Loucy (cell line): Measurements from ENCODE around the gene DMP1.
"Not testable (repeated sequence)": the region's sequence is repeated elsewhere in the genome, so short reads cannot be mapped to it uniquely, and the experiment has no call there.

Experiments used
- H2AFZ ChIP-seq: fragments of 200-600 bp; sonication (generic); 2 replicates; pipeline ENCODE4 v1.6.0; 2016; ENCODE audit warnings: antibody characterized with exemption, mild to moderate bottlenecking, low read length, moderate library complexity
- H3F3A ChIP-seq: fragments of 200-600 bp; 2 replicates; pipeline ENCODE4 v1.6.0; 2016; ENCODE audit warnings: antibody characterized with exemption, low read depth, mild to moderate bottlenecking
- H3K27me3 ChIP-seq: fragments of 200-600 bp; sonication (generic); 2 replicates; pipeline ENCODE4 v1.6.1; 2014; ENCODE audit warnings: low read length, mild to moderate bottlenecking; ENCODE audit not compliant: insufficient read depth, poor library complexity, severe bottlenecking
- H3K36me3 ChIP-seq: fragments of 200-600 bp; sonication (generic); 2 replicates; pipeline ENCODE4 v1.6.1; 2016; ENCODE audit warnings: low read length; ENCODE audit not compliant: insufficient read depth
- H3K4me1 ChIP-seq: fragments of 200-600 bp; sonication (generic); 2 replicates; pipeline ENCODE4 v1.5.1; 2014; ENCODE audit warnings: low read length, mild to moderate bottlenecking; ENCODE audit not compliant: insufficient read depth, poor library complexity, severe bottlenecking
- H3K4me2 ChIP-seq: fragments of 200-600 bp; sonication (generic); 2 replicates; pipeline ENCODE4 v1.6.0; 2014; ENCODE audit warnings: antibody characterized with exemption, low read length, low read depth, mild to moderate bottlenecking; ENCODE audit not compliant: poor library complexity, severe bottlenecking
- H3K4me3 ChIP-seq: fragments of 200-600 bp; sonication (generic); 2 replicates; pipeline ENCODE4 v1.5.1; 2014; ENCODE audit warnings: low read length, mild to moderate bottlenecking, mixed read lengths; ENCODE audit not compliant: poor library complexity, severe bottlenecking
- H3K79me2 ChIP-seq: fragments of 200-600 bp; sonication (generic); 2 replicates; pipeline ENCODE4 v1.6.1; 2014; ENCODE audit warnings: low read length; ENCODE audit not compliant: insufficient read depth
- H3K9ac ChIP-seq: fragments of 200-600 bp; sonication (generic); 2 replicates; pipeline ENCODE4 v1.6.0; 2014; ENCODE audit warnings: mild to moderate bottlenecking, low read depth, low read length, moderate library complexity; ENCODE audit not compliant: poor library complexity, severe bottlenecking
- H3K9me2 ChIP-seq: fragments of 200-600 bp; sonication (generic); replicated peaks from 2 replicates; pipeline ENCODE4 v1.6.1; 2016; ENCODE audit warnings: low read depth, low read length, mixed read lengths
- H3K9me3 ChIP-seq: fragments of 200-600 bp; sonication (generic); 2 replicates; pipeline ENCODE4 v1.6.1; 2014; ENCODE audit warnings: mild to moderate bottlenecking, antibody characterized with exemption, low read length, low read depth; ENCODE audit not compliant: insufficient read depth
- H4K20me1 ChIP-seq: fragments of 200-600 bp; sonication (generic); 2 replicates; pipeline ENCODE4 v1.6.0; 2014; ENCODE audit warnings: antibody characterized with exemption, low read length, mild to moderate bottlenecking; ENCODE audit not compliant: insufficient read depth, poor library complexity, severe bottlenecking
- CTCF ChIP-seq: fragments of 200-600 bp; sonication (generic); conservative IDR thresholded peaks from 2 replicates; pipeline ENCODE4 v1.5.1; 2014; ENCODE audit warnings: mild to moderate bottlenecking, antibody characterized with exemption, low read length
- EZH2phosphoT487 ChIP-seq: fragments of 200-600 bp; IDR thresholded peaks from 2 replicates; pipeline ENCODE4 v1.6.1; 2018; ENCODE audit warnings: antibody characterized with exemption, mild to moderate bottlenecking, moderate library complexity, borderline replicate concordance

The DMP1 gene

DNA sequence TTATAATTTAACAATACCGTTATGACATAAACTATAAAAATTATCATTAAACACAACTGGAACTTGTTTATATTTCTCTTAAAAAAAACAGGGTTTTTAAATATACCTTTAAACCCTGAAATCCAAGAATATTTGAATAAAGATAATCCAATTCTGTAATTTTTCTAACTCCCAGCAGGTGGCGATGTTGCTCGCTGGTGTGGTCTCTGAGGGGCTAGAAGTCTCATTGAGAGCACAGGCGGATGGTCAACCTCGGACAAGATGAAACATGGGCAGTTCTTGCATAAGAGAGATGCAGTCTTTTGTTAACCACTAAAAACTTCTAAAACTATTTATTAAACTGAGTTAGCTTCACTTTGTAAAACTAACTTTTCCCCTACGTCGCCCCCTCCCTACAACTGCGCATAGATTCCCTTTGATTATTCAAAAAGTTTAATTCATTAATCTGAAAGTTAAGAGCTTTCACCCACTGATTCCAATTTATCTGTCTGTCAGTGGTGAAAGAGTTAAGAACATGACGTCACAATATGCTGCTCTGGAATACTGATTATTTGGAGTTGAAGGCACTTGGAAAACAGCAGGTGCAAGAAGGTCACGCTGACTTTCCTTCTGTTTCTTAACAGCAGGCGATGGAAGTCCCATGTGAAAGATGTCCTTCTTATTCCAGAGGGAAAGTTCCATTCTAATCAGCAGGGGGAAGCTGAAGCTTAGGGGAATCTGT, 29.5 kb downstream of the DMP1 start:
- Histone ChIP-seq H4K20me1 (no peaks in the 10 kb centered on the region), H3K4me2 (no peak overlapping the region), H3K9ac (no peak overlapping the region), H3K4me1 (no peaks in the 10 kb centered on the region), H2AFZ (no peak overlapping the region), H3K36me3 (no peaks in the 10 kb centered on the region), H3K4me3 (no peak overlapping the region), H3K9me3 (no peaks in the 10 kb centered on the region), H3F3A (no peaks in the 10 kb centered on the region), H3K9me2 (no peaks in the 10 kb centered on the region), H3K79me2 (no peaks in the 10 kb centered on the region), H3K27me3 (no peaks in the 10 kb centered on the region)
- peak; percentile 88 for TF ChIP-seq CTCF
- no peak for TF ChIP-seq EZH2phosphoT487

DNA sequence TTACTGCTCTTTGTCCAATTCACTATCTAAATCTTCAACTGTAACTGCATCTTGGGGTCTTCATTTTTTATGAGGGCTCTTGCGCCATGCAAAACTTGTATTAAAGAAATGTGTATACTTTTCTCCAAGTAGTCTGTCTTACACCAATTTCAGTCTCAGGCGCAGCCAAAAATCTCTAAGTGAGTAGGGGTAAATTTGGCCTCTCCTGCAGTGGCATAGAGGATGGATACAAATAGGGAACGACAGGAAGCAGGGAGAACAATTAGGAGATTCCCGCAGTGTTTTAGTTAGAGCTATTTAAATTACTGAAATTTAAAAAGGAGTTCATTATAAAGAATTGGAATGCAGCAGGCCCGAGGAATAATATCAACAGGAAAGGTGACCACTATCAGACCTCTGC, 30.2 kb downstream of the DMP1 start:
- no peaks in the 10 kb centered on the region for H4K20me1 ChIP-seq
- no peak overlapping the region for H3K9ac ChIP-seq
- H3K36me3 ChIP-seq = no peaks in the 10 kb centered on the region
- H3K9me3 ChIP-seq = no peaks in the 10 kb centered on the region
- no peaks in the 10 kb centered on the region for H3K79me2 ChIP-seq
- no peaks in the 10 kb centered on the region for H3F3A ChIP-seq
- H3K27me3 ChIP-seq = no peaks in the 10 kb centered on the region
- H3K4me3 ChIP-seq = no peak overlapping the region
- TF ChIP-seq CTCF (no peak), EZH2phosphoT487 (no peak)
- no peaks in the 10 kb centered on the region for H3K4me1 ChIP-seq
- H2AFZ ChIP-seq = no peak overlapping the region
- no peak overlapping the region for H3K4me2 ChIP-seq
- no peaks in the 10 kb centered on the region for H3K9me2 ChIP-seq

- Histone ChIP-seq H2AFZ (no peak overlapping the region), H3K27me3 (no peaks in the 10 kb centered on the region), H3K9me2 (no peaks in the 10 kb centered on the region), H3K4me3 (no peak overlapping the region), H3K4me2 (no peak overlapping the region), H3K79me2 (no peaks in the 10 kb centered on the region), H3K36me3 (no peaks in the 10 kb centered on the region), H3K9me3 (peaks cover 5% of the 10 kb centered on the region; the same call in 1 of the 2 replicates), H3F3A (no peaks in the 10 kb centered on the region), H3K4me1 (no peaks in the 10 kb centered on the region), H4K20me1 (no peaks in the 10 kb centered on the region), H3K9ac (no peak overlapping the region)
- TF ChIP-seq CTCF (no peak), EZH2phosphoT487 (no peak)
These were observed 38.2 kb downstream of the DMP1 start for GRCh38 chr4:87688316-87688715.

- H3K4me3 ChIP-seq, H3K4me1 ChIP-seq, H3K9me2 ChIP-seq, H3K36me3 ChIP-seq, H3K27me3 ChIP-seq, H3K9ac ChIP-seq, H3K4me2 ChIP-seq, H3K79me2 ChIP-seq, H3F3A ChIP-seq, H4K20me1 ChIP-seq, H3K9me3 ChIP-seq, H2AFZ ChIP-seq: not testable (repeated sequence)
These were observed 40.9 kb downstream of the DMP1 start for GRCh38 chr4:87690947-87691346.

GRCh38 chr4:87692060-87692459, 42.0 kb downstream of the DMP1 start:
- not testable (repeated sequence) for H3K36me3 ChIP-seq, H3K4me3 ChIP-seq, H3K9me3 ChIP-seq, H3K27me3 ChIP-seq, H3K79me2 ChIP-seq, H3F3A ChIP-seq, H3K4me2 ChIP-seq, H3K4me1 ChIP-seq, H3K9ac ChIP-seq, H2AFZ ChIP-seq, H4K20me1 ChIP-seq, H3K9me2 ChIP-seq
